GM21515 (cell line): Measurements from ENCODE around the gene CHPF2.

Experiments used
- ATAC-seq: cut with Tn5 transposase; IDR thresholded peaks from one replicate; pipeline ENCODE4 v1.9.1; 2021; ENCODE audit not compliant: unreplicated experiment

CHPF2 gene

GRCh38 chr7:151245360-151246101, 13.2 kb downstream of the CHPF2 start:
- ATAC-seq = no peak

DNA sequence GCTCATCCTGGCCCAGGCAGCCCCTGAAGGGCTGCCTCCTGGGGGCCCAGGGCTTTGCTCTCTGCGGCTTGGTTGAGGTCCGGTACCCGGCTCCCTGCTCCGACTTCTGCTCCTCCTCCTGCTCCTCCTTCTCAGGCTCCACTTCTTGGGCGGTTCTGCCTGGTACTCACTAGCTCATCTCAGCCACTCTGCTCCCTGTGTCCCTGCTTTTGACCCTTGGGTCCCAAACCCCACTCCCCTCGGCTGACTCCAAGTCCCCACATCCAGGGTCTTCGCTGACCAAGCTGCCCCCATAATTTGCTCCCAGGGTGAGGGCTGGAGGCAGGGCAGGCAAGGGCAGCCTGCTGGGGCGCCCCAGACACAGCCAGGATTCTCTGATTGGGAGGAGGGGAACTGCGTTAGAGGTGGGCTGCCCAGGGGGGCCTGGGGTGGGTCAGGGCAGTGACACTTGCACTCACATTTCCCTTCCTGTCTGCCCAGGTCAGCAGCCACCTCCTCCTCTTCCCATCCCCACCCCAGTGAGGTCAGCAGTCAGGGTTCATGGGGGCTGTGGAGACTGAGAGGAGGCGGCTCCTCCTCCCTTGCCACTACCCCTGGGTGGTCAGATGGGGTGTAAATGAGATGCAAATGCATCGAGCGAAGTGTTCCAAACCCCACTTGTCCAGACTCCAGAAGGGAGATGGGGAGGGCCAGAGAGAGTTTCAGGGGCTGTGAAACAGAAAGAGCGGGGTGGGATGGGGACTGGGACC, 14.0 kb downstream of the CHPF2 start:
- no peak for ATAC-seq

DNA sequence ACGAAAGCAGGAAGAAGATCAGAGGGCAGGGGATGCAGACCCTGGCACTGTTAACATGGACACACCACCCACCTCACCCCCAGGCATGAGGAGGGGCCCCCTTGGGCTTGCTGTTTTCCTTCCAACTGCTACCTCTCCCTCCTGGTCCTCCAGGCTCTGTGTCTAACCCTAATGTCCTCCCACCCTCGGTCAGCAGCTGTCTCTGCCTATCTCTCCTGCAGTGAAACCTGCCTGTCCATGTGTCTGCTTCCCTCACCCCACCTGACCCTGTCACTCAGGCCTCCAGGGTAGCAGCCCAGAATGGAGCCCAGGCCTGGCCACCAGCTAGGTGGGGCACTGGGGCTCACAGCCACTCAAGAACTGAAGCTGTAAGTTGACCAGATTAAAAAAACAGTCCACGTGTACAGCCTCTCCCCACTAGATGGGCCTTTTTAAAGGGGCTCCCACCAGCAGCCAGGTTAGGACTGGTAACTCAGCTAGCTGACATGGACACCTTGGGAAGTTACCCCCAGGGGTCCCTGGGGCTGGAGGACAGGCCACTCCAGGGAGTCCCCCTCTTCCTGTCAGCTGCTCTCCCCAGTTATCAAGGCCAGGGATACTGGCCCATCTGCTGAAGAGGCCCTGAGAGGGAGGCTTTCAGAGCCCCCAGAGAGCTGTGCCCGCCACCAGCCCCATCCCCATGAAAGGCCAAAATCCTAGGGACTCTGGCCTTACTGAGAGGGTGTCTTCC, 14.7 kb downstream of the CHPF2 start:
- no peak for ATAC-seq

DNA sequence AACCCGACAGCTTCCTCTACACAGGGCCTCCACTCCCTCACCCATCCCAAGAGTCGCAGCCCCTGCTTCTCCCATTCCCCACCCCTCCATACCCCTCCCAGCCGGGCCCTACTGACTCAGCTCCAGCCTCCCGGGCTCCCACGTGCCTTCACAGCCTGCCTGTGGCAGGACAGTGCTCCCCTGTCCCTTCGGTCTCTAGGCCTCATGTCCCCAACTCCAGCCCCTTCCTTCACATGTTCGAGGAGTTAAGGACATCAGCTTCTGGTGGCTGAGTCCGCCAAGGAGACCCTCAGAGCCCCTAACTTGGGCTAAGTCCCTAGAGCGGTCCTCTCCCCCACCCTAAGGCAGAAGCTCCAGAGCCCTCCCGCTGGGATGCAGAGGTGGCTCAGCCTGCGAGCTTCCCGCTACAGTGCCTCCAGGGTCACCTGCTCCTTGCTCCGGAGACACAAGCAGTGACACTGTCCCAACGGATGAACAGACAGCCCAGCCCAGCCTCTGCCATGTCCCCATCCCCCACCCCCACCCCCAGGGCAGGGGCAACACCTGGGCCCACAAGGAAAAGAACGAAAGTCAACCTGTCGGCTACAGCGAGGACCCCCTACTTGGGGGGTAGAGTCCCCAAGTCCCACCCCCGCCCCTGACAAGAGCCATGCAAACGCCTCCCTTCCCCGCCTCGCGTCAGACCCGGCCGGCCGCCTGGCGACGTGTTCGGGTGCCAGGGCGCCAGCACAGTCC, 15.5 kb downstream of the CHPF2 start:
- ATAC-seq = no peak

- no peak for ATAC-seq
These were observed 16.2 kb downstream of the CHPF2 start, which contains the start of gene SMARCD3 for GRCh38 chr7:151248346-151249033. SMARCD3 (minus strand) TSS chr7:151248694; CDS start chr7:151248562, 132 bp downstream.

DNA sequence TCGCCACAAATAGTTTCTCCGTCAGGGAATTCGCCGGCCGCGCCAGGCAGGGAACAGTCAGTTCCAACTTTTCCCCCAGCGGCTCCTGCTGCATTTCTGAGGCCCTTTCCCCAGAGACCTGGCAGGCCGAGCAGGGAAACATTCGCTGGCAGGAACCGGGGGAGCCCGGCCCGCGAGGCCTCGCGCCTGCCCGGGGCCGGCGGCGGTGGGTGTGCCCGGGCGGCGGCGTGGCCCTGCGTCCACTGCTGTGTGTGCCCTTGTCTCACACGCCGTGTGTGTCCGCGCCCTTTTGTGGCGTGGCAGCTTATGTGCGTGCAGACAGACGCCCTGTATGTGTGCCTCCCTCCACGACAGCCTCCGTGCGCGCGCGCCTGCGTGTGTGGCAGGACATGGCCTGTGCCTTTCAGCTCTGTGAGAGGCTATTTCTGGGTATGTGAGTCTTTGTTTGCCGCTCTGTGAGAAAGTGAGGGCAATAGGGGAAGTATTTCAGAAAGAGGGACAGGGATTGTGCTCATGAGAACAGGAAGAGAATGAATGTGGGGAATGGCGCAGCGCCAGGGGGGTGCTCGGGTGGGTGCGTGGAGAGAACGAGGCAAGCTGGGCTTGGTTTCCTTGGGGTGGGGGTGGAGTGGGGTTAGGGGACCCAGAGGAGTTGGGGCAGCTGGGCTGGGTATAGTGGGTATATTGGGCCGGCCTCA, 16.9 kb downstream of the CHPF2 start:
- no peak for ATAC-seq

GRCh38 chr7:151249732-151250072, 17.4 kb downstream of the CHPF2 start:
- no peak for ATAC-seq

DNA sequence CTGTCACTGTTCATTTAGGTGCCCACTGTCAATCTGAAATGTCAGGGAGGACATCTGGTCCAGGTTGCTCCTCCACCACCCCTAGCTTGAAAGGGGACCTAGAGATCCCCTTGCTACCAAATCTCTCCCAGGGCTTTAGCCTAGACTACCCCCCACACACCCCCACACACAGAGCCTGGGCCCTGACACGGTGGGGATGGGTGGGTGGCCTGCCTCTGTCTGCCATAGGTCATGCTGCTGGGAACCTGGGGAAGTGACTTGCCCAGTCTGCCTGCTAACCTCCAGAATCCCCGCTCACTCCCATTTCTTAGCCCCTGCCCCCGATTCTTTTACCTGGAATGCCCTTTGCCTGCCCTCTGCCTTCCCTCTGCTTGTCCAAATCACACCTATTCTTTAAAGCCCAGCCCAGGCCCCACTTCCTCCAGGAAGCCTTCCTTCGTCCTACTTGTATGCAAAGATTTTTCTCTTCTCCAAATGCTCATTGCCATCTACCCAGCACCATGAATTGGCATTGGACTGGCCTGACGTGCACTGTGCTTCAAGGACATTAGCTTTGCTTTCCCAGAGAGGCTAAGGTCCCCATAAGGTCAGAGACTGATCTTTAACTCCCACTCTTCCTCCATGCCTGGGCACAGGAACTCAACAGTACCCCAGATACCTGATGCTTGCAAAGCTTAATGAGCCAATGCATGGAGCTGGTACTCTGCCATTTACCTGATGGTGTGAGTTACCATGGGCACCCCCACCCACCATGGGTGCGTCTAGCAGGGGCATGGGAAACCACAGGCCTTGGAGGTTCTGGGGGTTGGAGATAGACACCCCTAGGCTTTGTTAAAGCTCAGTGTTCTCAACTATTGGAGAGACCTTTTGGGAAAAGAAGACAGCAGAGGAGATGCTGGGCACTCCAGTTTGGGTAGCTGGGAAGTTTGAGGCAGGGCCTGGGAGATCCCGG, 18.2 kb downstream of the CHPF2 start:
- no peak for ATAC-seq

DNA sequence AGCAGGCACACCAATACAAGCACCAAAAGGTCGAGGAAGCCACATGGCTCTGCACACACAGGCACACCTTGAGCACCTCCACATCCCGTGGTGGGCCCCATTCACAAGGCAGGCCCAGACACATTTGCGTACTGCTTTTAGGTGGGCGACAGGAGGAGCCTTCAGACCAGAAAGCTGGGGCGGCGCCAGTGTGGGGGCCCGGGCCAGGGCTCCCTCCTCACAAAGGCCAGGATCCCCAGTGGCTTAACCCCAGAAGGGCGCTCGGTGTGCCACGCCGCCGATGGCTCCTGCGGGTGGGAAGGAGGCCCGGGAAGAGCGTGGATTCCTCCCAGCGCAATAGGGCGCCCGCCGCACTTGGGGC, 19.0 kb downstream of the CHPF2 start:
- ATAC-seq = no peak

- ATAC-seq = no peak
These were observed 19.6 kb downstream of the CHPF2 start for GRCh38 chr7:151251689-151252560.

- ATAC-seq = no peak
These were observed 20.2 kb downstream of the CHPF2 start for GRCh38 chr7:151252561-151252835.

DNA sequence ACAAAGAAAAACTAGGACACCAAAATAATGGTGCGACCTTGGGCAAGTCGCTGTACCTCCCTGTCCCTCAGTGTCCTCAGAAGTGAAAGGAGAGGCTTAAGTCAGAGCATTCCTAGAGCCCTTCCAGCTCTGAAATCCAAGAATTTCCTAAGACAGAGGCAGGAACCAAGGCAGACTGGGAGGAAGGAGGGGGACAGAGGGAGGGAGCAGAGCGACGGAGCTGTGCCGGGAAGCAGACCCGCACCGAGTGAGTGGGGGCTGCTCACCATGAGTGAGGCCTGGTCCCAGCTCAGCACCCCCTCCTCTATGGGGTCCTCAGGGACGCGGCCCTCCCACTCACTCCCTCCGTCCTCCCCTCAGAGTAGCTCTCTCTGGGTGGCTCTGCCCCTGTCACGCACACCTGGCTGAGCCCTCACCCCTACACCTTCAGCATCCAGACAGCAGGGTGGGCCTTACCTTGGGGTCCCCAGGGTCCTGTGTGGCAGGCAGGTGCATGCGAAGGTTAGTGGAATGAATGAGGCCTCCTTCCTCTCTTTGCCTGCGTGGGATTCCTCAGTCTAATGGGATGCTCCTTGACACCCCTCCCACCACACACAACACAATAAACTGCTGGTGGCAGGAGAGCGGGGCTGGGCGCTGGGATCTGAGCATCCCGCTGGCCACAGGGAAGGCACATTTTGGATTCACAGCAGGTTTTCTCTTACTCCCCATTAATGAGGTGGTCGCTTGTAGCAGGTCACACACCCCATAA, 20.9 kb downstream of the CHPF2 start:
- no peak for ATAC-seq

GRCh38 chr7:151254316-151254715, 22.0 kb downstream of the CHPF2 start:
- ATAC-seq = no peak

- no peak for ATAC-seq
These were observed 22.6 kb downstream of the CHPF2 start for GRCh38 chr7:151254851-151255250.

DNA sequence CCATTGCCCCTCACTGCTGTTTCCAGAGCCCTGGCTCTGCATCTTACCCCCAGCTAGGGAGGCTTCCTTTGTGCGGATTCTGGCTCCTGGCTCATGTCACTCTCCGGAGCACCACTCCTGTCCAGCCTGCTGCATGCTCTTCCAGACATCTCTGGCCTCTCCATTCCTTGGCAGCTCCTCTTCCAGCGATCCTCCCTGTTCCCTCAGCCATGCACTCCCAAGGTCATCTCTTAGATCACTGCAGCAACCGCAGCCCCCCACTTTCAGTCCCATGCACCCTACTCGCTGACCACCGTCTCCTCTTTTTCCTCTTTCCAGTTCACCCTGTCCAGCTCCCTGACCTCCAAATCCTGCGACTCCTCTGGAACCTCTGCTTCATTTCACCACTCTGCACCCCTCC, 23.1 kb downstream of the CHPF2 start:
- ATAC-seq = no peak

GRCh38 chr7:151256410-151257045, 24.2 kb downstream of the CHPF2 start:
- ATAC-seq = no peak

DNA sequence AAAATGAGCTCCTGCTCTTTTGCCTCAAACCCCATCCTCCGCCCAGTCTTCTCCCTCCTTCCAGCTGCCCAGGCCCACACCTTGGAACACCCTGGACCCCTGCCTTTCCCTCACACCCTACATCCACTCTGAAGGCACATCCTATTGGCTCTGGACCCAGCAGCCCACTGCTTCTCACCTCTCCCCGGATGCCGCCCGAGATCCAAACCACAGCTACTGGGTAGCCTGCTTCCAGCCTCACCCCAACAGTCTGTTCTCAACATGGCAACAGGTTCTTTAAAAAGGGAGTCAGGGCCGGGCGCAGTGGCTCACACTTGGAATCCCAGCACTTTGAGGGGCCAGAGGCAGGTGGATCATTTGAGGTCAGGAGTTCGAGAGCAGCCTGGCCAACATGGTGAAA, 25.7 kb downstream of the CHPF2 start:
- ATAC-seq = no peak
